GM12801 (cell line): ENCODE measurements around the gene RASGRP2.

Experiments
- TF ChIP-seq, protein P1 (sequence below): IDR thresholded peaks from one replicate; pipeline ENCODE4 v1.5.1; 2011; ENCODE audit warnings: control low read depth; ENCODE audit not compliant: insufficient read length; ENCODE audit errors: extremely low read depth

RASGRP2 gene

DNA sequence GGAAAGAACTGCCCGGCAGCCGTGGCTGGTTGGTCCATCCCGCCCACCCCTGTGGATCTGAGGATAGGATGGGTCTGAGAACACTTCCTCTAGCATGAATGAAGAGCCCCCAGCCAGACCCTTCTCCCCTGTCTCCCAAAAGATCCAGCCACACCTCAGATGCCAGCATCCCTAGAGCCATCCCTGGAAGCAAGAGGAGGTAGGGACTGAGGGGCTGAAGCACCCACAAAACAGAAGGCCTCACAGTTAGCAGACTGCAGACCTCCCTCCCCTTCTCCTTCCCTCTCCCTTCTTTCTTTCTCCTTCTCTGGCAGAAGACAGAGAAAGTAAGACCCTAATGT is 22.6 kb downstream of the RASGRP2 start:
- TF ChIP-seq, protein P1, sequence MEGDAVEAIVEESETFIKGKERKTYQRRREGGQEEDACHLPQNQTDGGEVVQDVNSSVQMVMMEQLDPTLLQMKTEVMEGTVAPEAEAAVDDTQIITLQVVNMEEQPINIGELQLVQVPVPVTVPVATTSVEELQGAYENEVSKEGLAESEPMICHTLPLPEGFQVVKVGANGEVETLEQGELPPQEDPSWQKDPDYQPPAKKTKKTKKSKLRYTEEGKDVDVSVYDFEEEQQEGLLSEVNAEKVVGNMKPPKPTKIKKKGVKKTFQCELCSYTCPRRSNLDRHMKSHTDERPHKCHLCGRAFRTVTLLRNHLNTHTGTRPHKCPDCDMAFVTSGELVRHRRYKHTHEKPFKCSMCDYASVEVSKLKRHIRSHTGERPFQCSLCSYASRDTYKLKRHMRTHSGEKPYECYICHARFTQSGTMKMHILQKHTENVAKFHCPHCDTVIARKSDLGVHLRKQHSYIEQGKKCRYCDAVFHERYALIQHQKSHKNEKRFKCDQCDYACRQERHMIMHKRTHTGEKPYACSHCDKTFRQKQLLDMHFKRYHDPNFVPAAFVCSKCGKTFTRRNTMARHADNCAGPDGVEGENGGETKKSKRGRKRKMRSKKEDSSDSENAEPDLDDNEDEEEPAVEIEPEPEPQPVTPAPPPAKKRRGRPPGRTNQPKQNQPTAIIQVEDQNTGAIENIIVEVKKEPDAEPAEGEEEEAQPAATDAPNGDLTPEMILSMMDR: no peak

- TF ChIP-seq, protein P1: no peak
Measured at GRCh38 chr11:64720640-64721358, 23.1 kb downstream of the RASGRP2 start.

DNA sequence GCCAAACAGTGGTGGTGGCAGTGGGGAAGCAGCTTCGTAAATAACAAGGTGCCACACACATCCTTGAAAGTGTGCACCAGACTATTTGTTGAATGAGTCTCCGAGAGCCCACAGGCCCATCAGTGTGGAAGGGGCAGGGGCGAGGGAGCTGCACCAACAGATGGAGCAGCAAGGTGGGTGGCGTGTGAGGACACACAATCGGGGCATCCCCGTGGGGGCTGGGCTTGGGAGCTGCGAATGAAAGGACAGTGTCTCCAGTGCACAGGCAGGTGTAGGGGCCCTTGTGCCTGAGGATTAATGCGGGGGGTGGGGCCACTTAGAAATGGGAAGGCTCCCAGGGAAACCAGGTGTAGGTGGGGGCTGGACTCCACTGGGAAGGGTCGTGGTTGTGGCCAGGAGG is 23.8 kb downstream of the RASGRP2 start:
- TF ChIP-seq, protein P1: no peak

- TF ChIP-seq, protein P1: no peak
Measured at GRCh38 chr11:64719406-64719805, 24.5 kb downstream of the RASGRP2 start.

DNA sequence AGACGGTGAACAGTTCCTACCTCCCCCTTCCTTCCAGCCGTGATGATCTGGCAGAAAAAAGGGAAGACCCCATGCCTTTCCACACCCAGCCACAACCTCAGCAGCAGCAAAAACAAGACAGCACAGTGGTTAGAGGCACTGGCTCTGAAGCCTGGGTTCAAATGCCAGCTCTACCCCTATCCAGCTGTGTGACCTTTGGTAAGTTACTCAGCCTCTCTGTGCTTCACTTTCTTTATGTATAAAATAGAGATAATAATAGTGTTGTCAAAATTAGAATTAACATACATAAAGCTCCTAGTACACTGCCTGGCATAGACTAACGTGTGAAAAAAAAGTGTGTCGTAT is 25.2 kb downstream of the RASGRP2 start:
- TF ChIP-seq, protein P1: no peak

DNA sequence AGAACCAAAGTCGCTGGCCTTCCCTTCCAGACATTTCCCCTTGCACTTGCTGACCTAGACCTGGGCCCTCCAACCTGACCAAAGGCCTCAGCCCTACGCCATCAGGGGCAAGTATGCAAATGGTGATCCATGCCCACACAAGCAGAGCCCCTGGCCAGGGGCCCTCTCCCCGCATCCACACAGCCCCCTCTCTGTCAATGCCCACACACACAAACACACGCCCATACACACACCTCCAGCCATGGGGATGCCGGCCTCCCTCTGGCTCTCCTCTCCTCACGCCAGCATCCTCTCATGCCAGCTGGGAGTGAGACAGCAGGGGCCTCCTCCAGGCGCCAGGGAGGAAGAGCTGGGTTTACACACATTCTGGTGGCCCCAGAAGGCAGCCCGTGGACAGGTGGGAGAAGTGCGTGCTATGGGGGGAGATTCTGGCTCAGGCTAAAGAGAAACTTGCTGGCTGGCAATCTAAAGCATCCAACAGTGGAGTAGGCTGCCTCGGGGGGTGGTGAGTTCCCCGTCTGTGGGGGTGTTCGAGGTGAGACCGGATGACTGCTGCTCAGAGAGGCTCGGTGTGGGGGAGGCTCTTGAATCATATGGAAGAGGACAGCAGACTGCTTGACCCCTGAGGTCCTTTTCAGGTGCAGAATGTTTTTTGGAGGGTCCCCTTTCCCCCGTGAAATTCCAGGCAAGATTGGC is 25.7 kb downstream of the RASGRP2 start:
- TF ChIP-seq, protein P1: no peak

- TF ChIP-seq, protein P1: no peak
Measured at GRCh38 chr11:64717268-64717578, 26.7 kb downstream of the RASGRP2 start.
